IMR-90 (cell line): Measurements from ENCODE around the gene ADGRD1. TPM values are rescaled to one million over a fixed set of nuclear protein-coding genes. Genes with fewer than 3 reads are reported as not detected.

Experiments
- ATAC-seq: fragments of 200-7000 bp; cut with Tn5 transposase; 2 replicates; pipeline ENCODE4 v1.9.1; 2020; ENCODE audit warnings: low read depth, mild to moderate bottlenecking, moderate library complexity
- BruUV-seq: library from RNA; stranded (reverse); fragments of 400-500 nt; replicated peaks from 2 replicates; lab custom pipeline; 2021; lab: Mats Ljungman, UMichigan
- CTCF ChIA-PET: fragments of 300-600 bp; formaldehyde crosslinking; extraction: SDS; loops from one replicate; lab custom pipeline; 2021; ENCODE audit warnings: antibody characterized with exemption; lab: Yijun Ruan, JAX
- POLR2A ChIA-PET: fragments of 300-600 bp; sonication (Branson Sonifier 250); formaldehyde crosslinking; loops from one replicate; lab custom pipeline; 2022; ENCODE audit warnings: antibody characterized with exemption; ENCODE audit not compliant: unreplicated experiment; lab: Charles Lee
- DNase-seq: peaks from one replicate; pipeline ENCODE4 v3.0.0; 2013
- H2AFZ ChIP-seq: replicated peaks from 2 replicates; pipeline ENCODE3; 2013; ENCODE audit warnings: low read length, mild to moderate bottlenecking; ENCODE audit not compliant: poor library complexity
- H2AK5ac ChIP-seq: 2 replicates; pipeline ENCODE4 v1.6.1; 2013; ENCODE audit warnings: low read depth, low read length, inconsistent platforms
- H2AK9ac ChIP-seq: replicated peaks from 2 replicates; pipeline ENCODE3; 2013; ENCODE audit warnings: mild to moderate bottlenecking, low read depth, low read length, moderate library complexity; ENCODE audit not compliant: poor library complexity
- H2BK120ac ChIP-seq: 2 replicates; pipeline ENCODE4 v1.6.1; 2013; ENCODE audit warnings: low read depth, low read length, inconsistent platforms
- H2BK15ac ChIP-seq: 3 replicates; pipeline ENCODE4 v1.6.1; 2013; ENCODE audit warnings: low read depth, low read length, inconsistent platforms
- H2BK20ac ChIP-seq: 2 replicates; pipeline ENCODE4 v1.6.1; 2013; ENCODE audit warnings: low read depth, mild to moderate bottlenecking, inconsistent platforms, low read length, moderate library complexity
- H2BK5ac ChIP-seq: 2 replicates; pipeline ENCODE4 v1.6.1; 2013; ENCODE audit warnings: mild to moderate bottlenecking, low read depth, low read length, inconsistent platforms; ENCODE audit not compliant: poor library complexity, severe bottlenecking
- H3K14ac ChIP-seq: replicated peaks from 2 replicates; pipeline ENCODE4 v1.6.1; 2013; ENCODE audit warnings: low read depth, low read length, inconsistent platforms
- H3K18ac ChIP-seq: 2 replicates; pipeline ENCODE4 v1.6.1; 2013; ENCODE audit warnings: low read depth, low read length, control low read depth
- H3K23ac ChIP-seq: 2 replicates; pipeline ENCODE4 v1.6.1; 2013; ENCODE audit warnings: low read depth, low read length, inconsistent platforms
- H3K27ac ChIP-seq: 2 replicates; pipeline ENCODE4 v1.5.1; 2013; ENCODE audit warnings: mild to moderate bottlenecking, control low read depth, low read length; ENCODE audit not compliant: insufficient read depth
- H3K27me3 ChIP-seq: 2 replicates; pipeline ENCODE4 v1.6.1; 2013; ENCODE audit warnings: low read length; ENCODE audit not compliant: control insufficient read depth, insufficient read depth
- H3K36me3 ChIP-seq: 2 replicates; pipeline ENCODE4 v1.6.1; 2013; ENCODE audit warnings: low read length, mixed read lengths; ENCODE audit not compliant: control insufficient read depth, insufficient read depth
- H3K4ac ChIP-seq: 2 replicates; pipeline ENCODE4 v1.6.1; 2013; ENCODE audit warnings: low read depth, low read length, inconsistent platforms
- H3K4me1 ChIP-seq: 2 replicates; pipeline ENCODE4 v1.6.1; 2013; ENCODE audit warnings: low read length, mixed read lengths; ENCODE audit not compliant: control insufficient read depth, insufficient read depth
- H3K4me2 ChIP-seq: 2 replicates; pipeline ENCODE4 v1.6.1; 2013; ENCODE audit warnings: low read depth, mild to moderate bottlenecking, control low read depth, low read length, moderate library complexity
- H3K4me3 ChIP-seq: 2 replicates; pipeline ENCODE4 v1.5.1; 2013; ENCODE audit warnings: low read depth, mild to moderate bottlenecking, control low read depth, low read length, moderate library complexity; ENCODE audit not compliant: insufficient read depth
- H3K56ac ChIP-seq: 2 replicates; pipeline ENCODE4 v1.6.1; 2013; ENCODE audit warnings: low read length, inconsistent platforms; ENCODE audit not compliant: insufficient read depth; ENCODE audit errors: extremely low read depth
- H3K79me1 ChIP-seq, 2 experiments: 2 replicates each; pipeline ENCODE4 v1.6.1; 2013; ENCODE audit warnings: low read length in 2 of 2, inconsistent platforms in 1 of 2, low read depth in 1 of 2
- H3K9ac ChIP-seq: 2 replicates; pipeline ENCODE4 v1.6.1; 2013; ENCODE audit warnings: low read depth, low read length, control low read depth
- H3K9me1 ChIP-seq: 2 replicates; pipeline ENCODE4 v1.6.1; 2013; ENCODE audit warnings: low read length, inconsistent platforms; ENCODE audit not compliant: insufficient read depth
- H3K9me3 ChIP-seq: 2 replicates; pipeline ENCODE4 v1.6.1; 2013; ENCODE audit warnings: low read length; ENCODE audit not compliant: control insufficient read depth, insufficient read depth
- H4K20me1 ChIP-seq: 2 replicates; pipeline ENCODE4 v1.6.1; 2013; ENCODE audit warnings: low read length, inconsistent platforms; ENCODE audit not compliant: insufficient read depth
- H4K5ac ChIP-seq: 2 replicates; pipeline ENCODE4 v1.6.1; 2013; ENCODE audit warnings: mild to moderate bottlenecking, low read depth, low read length, control low read depth
- H4K8ac ChIP-seq, 2 experiments: 2 replicates each; pipeline ENCODE4 v1.6.1; 2013; ENCODE audit warnings: low read depth in 2 of 2, low read length in 2 of 2, control low read depth in 1 of 2, inconsistent platforms in 1 of 2
- H4K91ac ChIP-seq: 2 replicates; pipeline ENCODE4 v1.6.1; 2013; ENCODE audit warnings: low read depth, low read length, inconsistent platforms; ENCODE audit not compliant: insufficient read depth
- BHLHE40 ChIP-seq: fragments of 150-350 bp; IDR thresholded peaks from 2 replicates; pipeline ENCODE4 v1.6.1; 2016; ENCODE audit warnings: mild to moderate bottlenecking, low read depth, low read length
- CEBPB ChIP-seq: IDR thresholded peaks from 2 replicates; pipeline ENCODE4 v1.6.1; 2012; ENCODE audit warnings: low read depth, low read length, improper control_type of control experiment
- CHD1 ChIP-seq: IDR thresholded peaks from 2 replicates; pipeline ENCODE4 v1.6.1; 2012; ENCODE audit warnings: low read depth, low read length, improper control_type of control experiment
- CTCF ChIP-seq: conservative IDR thresholded peaks from 2 replicates; pipeline ENCODE4 v1.5.1; 2012; ENCODE audit warnings: mild to moderate bottlenecking, low read depth, low read length, improper control_type of control experiment
- FOS ChIP-seq: fragments of 150-350 bp; IDR thresholded peaks from 2 replicates; pipeline ENCODE4 v1.6.1; 2016; ENCODE audit warnings: low read depth, low read length
- MXI1 ChIP-seq: IDR thresholded peaks from 2 replicates; pipeline ENCODE4 v1.6.1; 2012; ENCODE audit warnings: low read depth, mild to moderate bottlenecking, low read length, moderate library complexity, borderline replicate concordance
- POLR2A ChIP-seq: IDR thresholded peaks from 2 replicates; pipeline ENCODE4 v1.6.1; 2012; ENCODE audit warnings: mild to moderate bottlenecking, low read depth, low read length
- RAD21 ChIP-seq: IDR thresholded peaks from 2 replicates; pipeline ENCODE4 v1.6.1; 2012; ENCODE audit warnings: low read length, improper control_type of control experiment
- RCOR1 ChIP-seq: IDR thresholded peaks from 2 replicates; pipeline ENCODE4 v1.6.1; 2012; ENCODE audit warnings: mild to moderate bottlenecking, low read length, improper control_type of control experiment; ENCODE audit not compliant: insufficient replicate concordance
- RFX5 ChIP-seq: IDR thresholded peaks from 2 replicates; pipeline ENCODE4 v1.8.0; 2012; ENCODE audit warnings: low read depth, mild to moderate bottlenecking, low read length, moderate library complexity
- SMC3 ChIP-seq: fragments of 150-350 bp; IDR thresholded peaks from 2 replicates; pipeline ENCODE4 v1.6.1; 2016; ENCODE audit warnings: low read depth, mild to moderate bottlenecking, antibody characterized with exemption, low read length, moderate library complexity
- WGBS, 2 experiments: methylation state at CpG; one replicate each; pipeline versions ENCODE4 v1.1.5 to v1.1.7; 2013; ENCODE audit warnings: missing lambda C conversion rate in 2 of 2; ENCODE audit not compliant: insufficient read length in 1 of 2; ENCODE audit errors: extremely low coverage in 2 of 2; 5-methylcytosine and 5-hydroxymethylcytosine counted together
- dilution Hi-C: fragments of 300-500 bp; cut with HindIII; formaldehyde crosslinking; loops from one replicate; pipeline ENCODE4 v1.14.3; 2018; ENCODE audit warnings: low sequenced_read_pairs; ENCODE audit not compliant: unreplicated experiment
- in situ Hi-C: fragments of 300-500 bp; cut with MboI; formaldehyde crosslinking; loops from 3 replicates; pipeline ENCODE4 v1.14.3; 2019; ENCODE audit warnings: low sequenced_read_pairs, inconsistent platforms, mixed read lengths
- intact Hi-C: fragments of 100-400 bp; cut with micrococcal nuclease; formaldehyde crosslinking; loops from 2 replicates; pipeline ENCODE4 v1.10.0; 2022
- polyA plus RNA-seq, 3 experiments: library from polyadenylated mRNA; depleted of rRNA; stranded (reverse); fragments of >200 nt; gene quantifications; 2 replicates each; pipeline ENCODE4 v1.2.3, GENCODE V29; 2012; ENCODE audit warnings: low replicate concordance in 1 of 3
- total RNA-seq: library from RNA; depleted of rRNA; stranded (reverse); fragments of >200 nt; gene quantifications from 2 replicates; pipeline ENCODE4 v1.2.3, GENCODE V29; 2012

Gene ADGRD1
- total and polyA plus RNA-seq, 2 of the 4 experiments (the other 2 are of a cell fraction): not detected

- Histone ChIP-seq H2BK20ac (no peak overlapping the region), H3K9me1 (no peaks in the 10 kb centered on the region), H3K27ac (no peak overlapping the region), H2BK120ac (no peak overlapping the region), H3K23ac (no peak overlapping the region), H3K14ac (no peak overlapping the region), H3K36me3 (no peaks in the 10 kb centered on the region), H3K9me3 (peaks cover 36% of the 10 kb centered on the region), H3K4ac (no peak overlapping the region), H4K8ac (no peak overlapping the region), H3K79me1 (no peaks in the 10 kb centered on the region), H2AFZ (no peak overlapping the region), H2AK5ac (no peak overlapping the region), H4K91ac (no peak overlapping the region), H3K27me3 (no peaks in the 10 kb centered on the region), H3K9ac (no peak overlapping the region), H3K56ac (no peak overlapping the region), H2BK5ac (no peak overlapping the region), H4K20me1 (no peaks in the 10 kb centered on the region), H3K4me2 (no peak overlapping the region), H3K4me1 (no peaks in the 10 kb centered on the region), H2BK15ac (no peak overlapping the region), H3K18ac (no peak overlapping the region), H4K5ac (no peak overlapping the region), H3K4me3 (no peak overlapping the region), H2AK9ac (no peak overlapping the region)
- ChIA-PET POLR2A (no interaction called here), CTCF (no interaction called here)
- dilution Hi-C loops: no loop called here
- 63% methylated on average over 5 of the region's 12 CpGs; no CpG with 5 or more reads in 1 of the 2 experiments for WGBS, 2 experiments
- BruUV-seq: no TSS peak
- in situ Hi-C loops: no loop called here
- no peak for TF ChIP-seq FOS
- TF ChIP-seq MXI1: no peak
- no peak for TF ChIP-seq RAD21
- no peak for TF ChIP-seq CEBPB
- TF ChIP-seq RCOR1: no peak
- no peak for TF ChIP-seq SMC3
- TF ChIP-seq CHD1: no peak
- TF ChIP-seq POLR2A: no peak
- no peak for TF ChIP-seq RFX5
- TF ChIP-seq BHLHE40: no peak
- TF ChIP-seq CTCF: no peak
- DNase-seq (no peak), ATAC-seq (no peak)
- intact Hi-C loops: no loop called here
Measured at GRCh38 chr12:131140069-131140435, 186.3 kb downstream of the ADGRD1 start.
